HepG2 (cell line): Measurements from ENCODE around the gene CNOT6. TPM values are rescaled to one million over a fixed set of nuclear protein-coding genes. Genes with fewer than 3 reads are reported as not detected.

Experiments used
- ATAC-seq: fragments of 200-7000 bp; cut with Tn5 transposase; 3 replicates; pipeline ENCODE4 v1.9.1; 2020; ENCODE audit warnings: mild to moderate bottlenecking, moderate library complexity
- BruUV-seq: library from RNA; stranded (reverse); fragments of 400-500 nt; replicated peaks from 2 replicates; lab custom pipeline; 2021; lab: Mats Ljungman, UMichigan
- CTCF ChIA-PET: fragments of 300-600 bp; formaldehyde crosslinking; extraction: SDS; loops from one replicate; lab custom pipeline; 2021; ENCODE audit warnings: low total read pairs, inconsistent platforms, low intra/inter-chr PET ratio; lab: Yijun Ruan, JAX
- POLR2A ChIA-PET: fragments of 350-600 bp; sonication (Branson Sonifier 250); formaldehyde crosslinking; loops from one replicate; lab custom pipeline; 2020; ENCODE audit warnings: antibody characterized with exemption, inconsistent platforms; lab: Yijun Ruan, JAX
- DNase-seq: peaks from one replicate; pipeline ENCODE4 v3.0.0-alpha.2; 2015; ENCODE audit warnings: low spot score
- FAIRE-seq: peaks from 3 replicates; lab custom pipeline; 2011; peaks lifted over from hg19 to GRCh38; lab: Jason Lieb, UNC
- H2AFZ ChIP-seq: one replicate; pipeline ENCODE4 v1.6.1; 2011; ENCODE audit warnings: low read length, inconsistent platforms
- H3K27ac ChIP-seq: fragments of 300-600 bp; 3 replicates; pipeline ENCODE4 v1.8.0; 2011; ENCODE audit warnings: mixed run types, mild to moderate bottlenecking, mixed read lengths, low read length, inconsistent platforms; ENCODE audit not compliant: insufficient read depth; ENCODE audit errors: extremely low read length
- H3K27me3 ChIP-seq, 2 experiments: fragments of 200-600 bp in 1 of 2; 2 replicates in 1 of 2; 3 replicates in 1 of 2; pipeline versions ENCODE4 v1.6.0 to v1.8.0; 2011; ENCODE audit warnings: low read length in 2 of 2, mild to moderate bottlenecking in 2 of 2, moderate library complexity in 2 of 2, inconsistent platforms in 1 of 2; ENCODE audit not compliant: insufficient read depth in 2 of 2, control insufficient read depth in 1 of 2
- H3K36me3 ChIP-seq, 2 experiments: fragments of 200-600 bp in 1 of 2; replicated peaks in 1 of 2; 2 replicates in 1 of 2; 3 replicates in 1 of 2; pipeline versions ENCODE4 v1.5.1 to v1.8.0; 2011; ENCODE audit warnings: low read length in 2 of 2, inconsistent platforms in 1 of 2; ENCODE audit not compliant: insufficient read depth in 2 of 2, control insufficient read depth in 1 of 2
- H3K4me1 ChIP-seq: 2 replicates; pipeline ENCODE4 v1.5.1; 2012; ENCODE audit warnings: low read length, inconsistent platforms; ENCODE audit not compliant: insufficient read depth
- H3K4me2 ChIP-seq: 2 replicates; pipeline ENCODE4 v1.6.0; 2011; ENCODE audit warnings: low read depth, low read length, inconsistent platforms
- H3K4me3 ChIP-seq, 3 experiments: fragments of 200-600 bp in 1 of 3; sonication (generic), shearing (Covaris generic) in 1 of 3; replicated peaks in 1 of 3; 2 replicates each; pipeline ENCODE4 v1.5.1; 2011 to 2016; ENCODE audit warnings: low read length in 3 of 3, inconsistent platforms in 2 of 3, low read depth in 2 of 3, mild to moderate bottlenecking in 2 of 3, control low read depth in 1 of 3, mixed read lengths in 1 of 3; ENCODE audit not compliant: insufficient read depth in 1 of 3
- H3K79me2 ChIP-seq: one replicate; pipeline ENCODE4 v1.6.1; 2011; ENCODE audit warnings: low read length, inconsistent platforms; ENCODE audit not compliant: insufficient read depth
- H3K9ac ChIP-seq: 2 replicates; pipeline ENCODE4 v1.6.0; 2011; ENCODE audit warnings: mild to moderate bottlenecking, low read depth, low read length, inconsistent platforms; ENCODE audit not compliant: insufficient read depth
- H3K9me3 ChIP-seq: 2 replicates; pipeline ENCODE4 v1.5.1; 2012; ENCODE audit warnings: mild to moderate bottlenecking, low read length
- H4K20me1 ChIP-seq: 2 replicates; pipeline ENCODE4 v1.6.0; 2011; ENCODE audit warnings: inconsistent platforms, mild to moderate bottlenecking, low read length, moderate library complexity; ENCODE audit not compliant: insufficient read depth
- FOXK2 ChIP-seq: fragments of 450-650 bp; IDR thresholded peaks from 2 replicates; pipeline ENCODE4 v1.6.1; 2016
- HOXA7 ChIP-seq: sonication (generic); formaldehyde crosslinking; IDR thresholded peaks from 2 replicates; pipeline ENCODE4 v1.8.1; 2022; ENCODE audit warnings: mild to moderate bottlenecking, missing genetic modification reagents, moderate library complexity
- ISL2 ChIP-seq: sonication (generic); formaldehyde crosslinking; IDR thresholded peaks from 2 replicates; pipeline ENCODE4 v1.5.0; 2020; ENCODE audit warnings: missing genetic modification reagents
- MAZ ChIP-seq, 2 experiments: sonication (generic) in 1 of 2; formaldehyde crosslinking in 1 of 2; IDR thresholded peaks; 2 replicates each; pipeline versions ENCODE4 v1.5.0 to v1.6.1; 2012 to 2020; ENCODE audit warnings: low read depth in 2 of 2, mild to moderate bottlenecking in 2 of 2, borderline replicate concordance in 1 of 2, improper control_type of control experiment in 1 of 2, low read length in 1 of 2, missing genetic modification reagents in 1 of 2, moderate library complexity in 1 of 2
- NFRKB ChIP-seq: fragments of 450-650 bp; IDR thresholded peaks from 2 replicates; pipeline ENCODE4 v1.6.1; 2017
- RFX3 ChIP-seq: IDR thresholded peaks from 2 replicates; pipeline ENCODE4 v1.6.1; 2016; ENCODE audit warnings: missing biosample characterization, missing genetic modification reagents
- ZFYVE20 ChIP-seq: sonication (generic); formaldehyde crosslinking; IDR thresholded peaks from 2 replicates; pipeline ENCODE4 v1.8.0; 2023; ENCODE audit warnings: low read depth, mild to moderate bottlenecking, moderate library complexity, missing genetic modification reagents, borderline replicate concordance
- ZNF333 ChIP-seq: sonication (generic); formaldehyde crosslinking; IDR thresholded peaks from 2 replicates; pipeline ENCODE4 v1.4.0; 2020; ENCODE audit warnings: mild to moderate bottlenecking, missing genetic modification reagents, borderline replicate concordance
- ZNF614 ChIP-seq: IDR thresholded peaks from 2 replicates; pipeline ENCODE4 v1.6.1; 2018; ENCODE audit warnings: missing biosample characterization, missing genetic modification reagents, inconsistent platforms, borderline replicate concordance
- WGBS: methylation state at CpG from one replicate; pipeline ENCODE4 v1.1.6; 2017; ENCODE audit warnings: low lambda C conversion rate; 5-methylcytosine and 5-hydroxymethylcytosine counted together
- in situ Hi-C: cut with HindIII; loops from 2 replicates; pipeline ENCODE4 v1.10.0; 2017; ENCODE audit warnings: low pct_unique_long_range_greater_than_20kb; ENCODE audit not compliant: extremely low pct_ligation_motif_present
- intact Hi-C: fragments of 100-400 bp; cut with micrococcal nuclease; formaldehyde crosslinking; loops from one replicate; pipeline ENCODE4 v1.10.0; 2022; ENCODE audit not compliant: unreplicated experiment
- polyA plus RNA-seq, 8 experiments: library from polyadenylated mRNA; depleted of rRNA in 3 of 8; stranded (reverse) in 7 of 8; unstranded in 1 of 8; fragments of >200 nt; fragmentation: Illumina TruSeq in 4 of 8; extraction: Trizol in 4 of 8; gene quantifications; 2 replicates each; pipeline versions ENCODE4 v1.2.1 to v1.2.3, GENCODE V29; 2011 to 2016; ENCODE audit warnings: low read depth in 4 of 8, missing spikeins in 1 of 8, mixed read lengths in 1 of 8; ENCODE audit not compliant: insufficient read depth in 1 of 8
- total RNA-seq, 5 experiments: library from RNA; depleted of rRNA; stranded (reverse); fragments of >200 nt; fragmentation: Illumina TruSeq; extraction: Trizol; gene quantifications; 2 replicates each; pipeline ENCODE4 v1.2.3, GENCODE V29; 2016; ENCODE audit warnings: low read depth in 1 of 5
- TF ChIP-seq, protein P1 (sequence below), 2 experiments: sonication (generic) in 1 of 2; formaldehyde crosslinking in 1 of 2; IDR thresholded peaks; 2 replicates each; pipeline versions ENCODE4 v1.6.1 to v1.9.0; 2014 to 2022; ENCODE audit warnings: antibody characterized with exemption in 1 of 2, borderline replicate concordance in 1 of 2, inconsistent platforms in 1 of 2, low read depth in 1 of 2, missing genetic modification reagents in 1 of 2
- TF ChIP-seq, protein P2 (sequence below): sonication (generic); formaldehyde crosslinking; IDR thresholded peaks from 2 replicates; pipeline ENCODE4 v1.4.0; 2020; ENCODE audit warnings: missing genetic modification reagents, borderline replicate concordance
- TF ChIP-seq, protein P3 (sequence below): sonication (generic); formaldehyde crosslinking; IDR thresholded peaks from 2 replicates; pipeline ENCODE4 v1.4.0; 2020; ENCODE audit warnings: missing genetic modification reagents, mild to moderate bottlenecking, borderline replicate concordance
- TF ChIP-seq, protein P4 (sequence below): IDR thresholded peaks from 2 replicates; pipeline ENCODE4 v1.6.1; 2016; ENCODE audit warnings: mild to moderate bottlenecking, missing biosample characterization, missing genetic modification reagents

Gene CNOT6
- total and polyA plus RNA-seq, 2 of the 13 experiments (the other 11 are each of a cell fraction or from before 2014, with no cell fraction given): 8.8 to 9.1 TPM

DNA sequence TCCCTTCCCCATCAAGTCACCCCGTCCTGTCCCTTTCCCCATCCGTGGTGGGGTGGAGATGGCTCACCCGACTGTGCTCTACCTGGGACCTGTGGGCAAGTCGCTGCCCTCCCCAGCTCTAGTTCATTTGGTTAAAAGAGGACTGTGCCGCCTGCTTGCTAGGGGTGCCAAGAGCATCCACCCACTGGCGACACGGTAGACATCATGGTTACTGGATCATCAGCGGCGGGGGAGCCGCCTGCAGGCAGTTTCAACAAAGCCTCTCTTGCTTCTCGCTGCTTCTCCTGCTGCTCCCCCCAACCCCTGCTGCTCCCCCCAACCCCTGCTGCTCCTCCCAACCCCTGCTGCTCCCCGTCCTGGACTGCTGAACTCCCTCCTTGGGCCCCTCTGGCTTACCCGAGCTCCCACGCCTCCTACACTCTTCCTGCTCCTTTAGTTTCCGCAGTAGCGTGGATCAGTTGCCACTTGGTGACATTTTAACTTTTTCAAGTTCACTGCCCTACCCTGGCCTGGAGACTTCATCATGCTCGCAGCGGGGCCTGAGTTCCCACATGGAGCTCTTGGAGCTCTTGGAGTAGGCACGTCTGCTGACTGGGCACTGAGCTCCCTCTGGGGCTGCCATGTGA, 119.1 kb downstream of the CNOT6 start:
- no peaks in the 10 kb centered on the region for H3K36me3 ChIP-seq
- intact Hi-C loops: no loop called here
- H2AFZ ChIP-seq: no peak overlapping the region
- peaks cover 24 to 66% of the 10 kb centered on the region in 2 experiments for H3K27me3 ChIP-seq
- no peaks in the 10 kb centered on the region for H3K79me2 ChIP-seq
- ATAC-seq (no peak), DNase-seq (no peak), FAIRE-seq (no peak)
- POLR2A ChIA-PET: no interaction called here
- H3K9ac ChIP-seq: no peak overlapping the region
- no peak overlapping the region for H3K4me2 ChIP-seq
- no peak overlapping the region for H3K4me3 ChIP-seq
- in situ Hi-C loops: loop anchor here (5.0 kb wide), 1 partner anchor 54 kb away; no protein-coding TSS in a partner anchor
- H3K27ac ChIP-seq: no peak overlapping the region
- WGBS: 32% methylated on average over 16 of the region's 19 CpGs
- no peaks in the 10 kb centered on the region for H3K9me3 ChIP-seq
- H3K4me1 ChIP-seq: no peaks in the 10 kb centered on the region
- no peaks in the 10 kb centered on the region for H4K20me1 ChIP-seq
- CTCF ChIA-PET: no interaction called here
- no TSS peak for BruUV-seq
- no peak for TF ChIP-seq ZFYVE20 (CRISPR knock-in tag)
- no peak for TF ChIP-seq ISL2
- no peak for TF ChIP-seq NFRKB
- TF ChIP-seq FOXK2: no peak
- TF ChIP-seq, protein P1, sequence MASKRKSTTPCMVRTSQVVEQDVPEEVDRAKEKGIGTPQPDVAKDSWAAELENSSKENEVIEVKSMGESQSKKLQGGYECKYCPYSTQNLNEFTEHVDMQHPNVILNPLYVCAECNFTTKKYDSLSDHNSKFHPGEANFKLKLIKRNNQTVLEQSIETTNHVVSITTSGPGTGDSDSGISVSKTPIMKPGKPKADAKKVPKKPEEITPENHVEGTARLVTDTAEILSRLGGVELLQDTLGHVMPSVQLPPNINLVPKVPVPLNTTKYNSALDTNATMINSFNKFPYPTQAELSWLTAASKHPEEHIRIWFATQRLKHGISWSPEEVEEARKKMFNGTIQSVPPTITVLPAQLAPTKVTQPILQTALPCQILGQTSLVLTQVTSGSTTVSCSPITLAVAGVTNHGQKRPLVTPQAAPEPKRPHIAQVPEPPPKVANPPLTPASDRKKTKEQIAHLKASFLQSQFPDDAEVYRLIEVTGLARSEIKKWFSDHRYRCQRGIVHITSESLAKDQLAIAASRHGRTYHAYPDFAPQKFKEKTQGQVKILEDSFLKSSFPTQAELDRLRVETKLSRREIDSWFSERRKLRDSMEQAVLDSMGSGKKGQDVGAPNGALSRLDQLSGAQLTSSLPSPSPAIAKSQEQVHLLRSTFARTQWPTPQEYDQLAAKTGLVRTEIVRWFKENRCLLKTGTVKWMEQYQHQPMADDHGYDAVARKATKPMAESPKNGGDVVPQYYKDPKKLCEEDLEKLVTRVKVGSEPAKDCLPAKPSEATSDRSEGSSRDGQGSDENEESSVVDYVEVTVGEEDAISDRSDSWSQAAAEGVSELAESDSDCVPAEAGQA (IDR thresholded peaks at IDR 0.05; ENCODE audit: low read depth): no peak
- TF ChIP-seq, protein P1 (CRISPR knock-in tag; IDR thresholded peaks at IDR 0.05; ENCODE audit: borderline replicate concordance): no peak
- no peak for TF ChIP-seq RFX3 (CRISPR knock-in tag)
- TF ChIP-seq, protein P2, sequence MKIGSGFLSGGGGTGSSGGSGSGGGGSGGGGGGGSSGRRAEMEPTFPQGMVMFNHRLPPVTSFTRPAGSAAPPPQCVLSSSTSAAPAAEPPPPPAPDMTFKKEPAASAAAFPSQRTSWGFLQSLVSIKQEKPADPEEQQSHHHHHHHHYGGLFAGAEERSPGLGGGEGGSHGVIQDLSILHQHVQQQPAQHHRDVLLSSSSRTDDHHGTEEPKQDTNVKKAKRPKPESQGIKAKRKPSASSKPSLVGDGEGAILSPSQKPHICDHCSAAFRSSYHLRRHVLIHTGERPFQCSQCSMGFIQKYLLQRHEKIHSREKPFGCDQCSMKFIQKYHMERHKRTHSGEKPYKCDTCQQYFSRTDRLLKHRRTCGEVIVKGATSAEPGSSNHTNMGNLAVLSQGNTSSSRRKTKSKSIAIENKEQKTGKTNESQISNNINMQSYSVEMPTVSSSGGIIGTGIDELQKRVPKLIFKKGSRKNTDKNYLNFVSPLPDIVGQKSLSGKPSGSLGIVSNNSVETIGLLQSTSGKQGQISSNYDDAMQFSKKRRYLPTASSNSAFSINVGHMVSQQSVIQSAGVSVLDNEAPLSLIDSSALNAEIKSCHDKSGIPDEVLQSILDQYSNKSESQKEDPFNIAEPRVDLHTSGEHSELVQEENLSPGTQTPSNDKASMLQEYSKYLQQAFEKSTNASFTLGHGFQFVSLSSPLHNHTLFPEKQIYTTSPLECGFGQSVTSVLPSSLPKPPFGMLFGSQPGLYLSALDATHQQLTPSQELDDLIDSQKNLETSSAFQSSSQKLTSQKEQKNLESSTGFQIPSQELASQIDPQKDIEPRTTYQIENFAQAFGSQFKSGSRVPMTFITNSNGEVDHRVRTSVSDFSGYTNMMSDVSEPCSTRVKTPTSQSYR (CRISPR knock-in tag): no peak
- TF ChIP-seq HOXA7: no peak
- TF ChIP-seq ZNF614 (CRISPR knock-in tag): no peak
- TF ChIP-seq ZNF333 (CRISPR knock-in tag): no peak
- TF ChIP-seq, protein P3, sequence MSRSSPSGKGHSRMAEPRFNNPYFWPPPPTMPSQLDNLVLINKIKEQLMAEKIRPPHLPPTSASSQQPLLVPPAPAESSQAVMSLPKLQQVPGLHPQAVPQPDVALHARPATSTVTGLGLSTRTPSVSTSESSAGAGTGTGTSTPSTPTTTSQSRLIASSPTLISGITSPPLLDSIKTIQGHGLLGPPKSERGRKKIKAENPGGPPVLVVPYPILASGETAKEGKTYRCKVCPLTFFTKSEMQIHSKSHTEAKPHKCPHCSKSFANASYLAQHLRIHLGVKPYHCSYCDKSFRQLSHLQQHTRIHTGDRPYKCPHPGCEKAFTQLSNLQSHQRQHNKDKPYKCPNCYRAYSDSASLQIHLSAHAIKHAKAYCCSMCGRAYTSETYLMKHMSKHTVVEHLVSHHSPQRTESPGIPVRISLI (CRISPR knock-in tag): no peak
- TF ChIP-seq, protein P4, sequence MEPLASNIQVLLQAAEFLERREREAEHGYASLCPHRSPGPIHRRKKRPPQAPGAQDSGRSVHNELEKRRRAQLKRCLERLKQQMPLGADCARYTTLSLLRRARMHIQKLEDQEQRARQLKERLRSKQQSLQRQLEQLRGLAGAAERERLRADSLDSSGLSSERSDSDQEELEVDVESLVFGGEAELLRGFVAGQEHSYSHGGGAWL (CRISPR knock-in tag): no peak
- no peak for TF ChIP-seq MAZ (IDR thresholded peaks at IDR 0.05; ENCODE audit: borderline replicate concordance, low read depth, low read length)
- TF ChIP-seq MAZ (CRISPR knock-in tag; IDR thresholded peaks at IDR 0.05; ENCODE audit: low read depth): no peak
